NCI-H1092 treated with DMSO at 0.1 percent for 48 hours (cell line): ENCODE data around the gene NUDT1.

Source experiments
- DNase-seq: peaks from one replicate; lab custom pipeline; 2025; lab: John Stamatoyannopoulos, UW

Gene NUDT1

GRCh38 chr7:2248984-2249694 is 7.1 kb downstream of the NUDT1 start:
- DNase-seq, result no peak

DNA sequence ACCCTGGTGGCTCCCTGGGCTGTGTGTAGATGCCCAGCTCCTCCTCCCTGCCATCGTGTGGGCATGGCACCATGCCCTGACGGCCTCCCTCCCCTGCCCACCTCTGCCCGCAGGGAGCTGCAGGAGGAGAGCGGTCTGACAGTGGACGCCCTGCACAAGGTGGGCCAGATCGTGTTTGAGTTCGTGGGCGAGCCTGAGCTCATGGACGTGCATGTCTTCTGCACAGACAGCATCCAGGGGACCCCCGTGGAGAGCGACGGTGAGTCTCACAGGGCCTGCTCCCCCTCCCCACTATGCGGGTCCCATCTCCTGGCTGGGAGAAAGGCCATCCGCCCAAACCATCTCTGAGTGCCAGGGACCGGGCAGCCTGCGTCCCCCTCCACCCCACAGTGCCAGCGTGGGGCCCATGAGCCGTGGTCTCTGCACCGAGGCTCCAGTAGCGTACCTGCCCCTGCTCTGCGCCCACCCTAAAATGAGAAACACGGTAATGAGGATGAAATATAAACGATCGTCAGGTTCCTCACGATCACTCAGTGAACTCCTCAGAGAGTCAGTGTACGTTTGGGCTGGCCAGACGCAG is 7.8 kb downstream of the NUDT1 start:
- DNase-seq, result no peak

DNA sequence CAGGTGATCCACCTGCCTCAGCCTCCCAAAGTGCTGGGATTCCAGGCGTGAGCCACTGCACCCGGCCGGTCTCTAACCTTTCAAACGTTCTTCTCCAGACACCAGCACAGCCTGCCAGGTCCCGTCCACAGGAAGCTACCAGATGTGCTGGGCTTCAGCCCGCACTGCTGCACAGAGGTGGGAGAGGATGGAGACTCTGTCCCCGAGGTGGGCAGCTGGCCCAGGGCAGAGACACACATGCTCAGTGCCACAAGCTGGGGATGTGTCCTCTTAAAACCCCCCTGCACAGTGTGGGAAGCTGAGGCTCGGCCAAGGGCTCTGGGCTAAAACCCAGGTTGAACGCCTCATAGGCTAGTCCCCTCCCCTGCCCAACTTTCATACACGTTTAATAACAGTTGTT is 9.4 kb downstream of the NUDT1 start:
- no peak for DNase-seq

- DNase-seq, result peak; percentile 4
Observed at GRCh38 chr7:2251841-2252771, 10.1 kb downstream of the NUDT1 start.

DNA sequence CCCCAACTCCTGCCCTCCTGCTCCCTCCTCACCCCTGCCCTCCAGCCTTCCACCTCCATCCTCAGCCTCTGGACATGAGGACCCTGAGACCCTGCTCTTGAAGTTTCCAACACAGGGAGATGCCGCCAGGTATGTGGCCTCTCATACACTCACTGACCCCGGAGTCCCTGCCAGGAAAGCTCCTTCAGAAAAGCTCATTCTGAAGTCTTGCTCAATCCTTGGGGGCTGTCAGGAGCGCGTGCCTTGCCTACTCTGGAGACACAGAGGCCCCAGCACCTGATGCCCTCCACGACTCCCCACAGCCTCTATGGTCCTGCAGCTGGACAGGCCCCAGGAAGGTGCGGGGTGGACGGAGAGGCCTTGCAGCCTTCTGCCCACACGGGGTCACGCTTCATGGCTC is 11.0 kb downstream of the NUDT1 start:
- DNase-seq, result no peak

DNA sequence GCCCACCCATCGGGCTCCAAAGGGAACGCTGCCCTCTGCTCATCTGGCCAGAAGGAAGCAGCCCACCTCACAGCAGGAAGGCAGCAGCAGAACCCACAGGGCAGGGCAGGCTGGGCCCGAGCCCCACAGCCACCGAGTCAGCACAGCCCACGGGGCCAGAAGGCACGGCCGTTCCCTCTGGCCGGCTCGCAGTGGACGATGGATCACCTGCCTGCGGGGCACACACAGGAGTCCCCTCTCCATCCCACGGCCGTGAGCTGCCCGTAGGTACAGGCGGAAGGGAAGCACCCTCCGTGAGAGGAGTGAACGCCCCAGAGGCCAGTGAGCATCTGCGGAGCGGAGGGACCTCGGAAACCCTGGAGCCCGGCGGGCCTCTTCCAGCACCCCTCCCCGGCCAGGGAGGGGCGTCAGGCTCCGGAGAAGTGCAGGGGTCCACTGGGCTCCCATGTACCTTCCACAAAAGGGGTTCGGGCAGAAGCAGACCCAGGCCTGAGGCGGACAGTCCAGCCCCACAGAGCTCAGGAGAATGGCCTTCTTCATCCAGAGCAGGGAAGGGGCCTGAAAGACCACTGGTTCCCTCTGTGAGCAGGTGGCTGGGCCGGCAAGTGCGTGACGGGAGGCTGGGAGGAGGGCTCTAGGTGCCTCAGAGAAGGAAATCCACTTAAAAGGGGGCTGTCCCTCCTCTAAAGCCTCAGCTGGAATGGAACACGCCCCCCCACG is 11.7 kb downstream of the NUDT1 start:
- DNase-seq, result no peak

- no peak for DNase-seq
Observed at GRCh38 chr7:2254429-2255144, 12.6 kb downstream of the NUDT1 start.

- DNase-seq, result no peak
Observed at GRCh38 chr7:2255145-2256139, 13.4 kb downstream of the NUDT1 start.

DNA sequence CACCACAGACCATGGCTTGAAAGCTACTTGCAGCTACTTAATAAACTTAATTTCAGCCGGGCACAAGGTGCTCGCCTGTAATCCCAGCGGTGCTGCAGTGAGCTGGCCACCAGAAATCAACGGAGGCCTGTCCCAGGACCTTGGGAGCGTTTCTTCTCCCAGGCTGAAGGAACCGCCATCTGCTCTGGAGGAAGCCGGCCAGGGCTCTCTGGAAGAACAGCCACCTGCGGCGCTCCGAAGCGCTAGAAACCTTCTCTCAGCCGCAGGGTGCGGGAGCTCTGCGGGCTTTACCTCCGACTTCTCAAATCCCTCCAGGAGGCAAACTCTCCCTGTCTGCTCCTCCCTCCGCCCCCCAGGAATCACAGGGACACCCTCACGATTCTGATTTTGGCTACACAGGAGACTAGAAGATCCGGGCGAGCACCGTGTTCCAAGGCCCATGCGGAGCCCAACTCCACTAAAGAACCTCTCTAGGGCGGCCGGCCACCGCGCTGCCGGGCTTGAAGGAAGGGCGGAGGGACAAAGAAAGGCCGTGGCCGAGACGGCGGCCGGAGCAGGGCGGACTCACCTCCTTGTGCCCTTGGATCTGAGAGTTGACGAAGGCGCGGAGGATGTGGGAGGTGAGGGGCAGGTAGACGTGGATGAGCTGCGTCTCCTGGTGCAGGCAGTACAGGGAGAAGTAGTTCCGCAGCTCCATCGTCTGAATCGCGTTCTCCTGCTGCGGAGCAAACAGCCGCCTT is 14.4 kb downstream of the NUDT1 start:
- DNase-seq, result no peak

DNA sequence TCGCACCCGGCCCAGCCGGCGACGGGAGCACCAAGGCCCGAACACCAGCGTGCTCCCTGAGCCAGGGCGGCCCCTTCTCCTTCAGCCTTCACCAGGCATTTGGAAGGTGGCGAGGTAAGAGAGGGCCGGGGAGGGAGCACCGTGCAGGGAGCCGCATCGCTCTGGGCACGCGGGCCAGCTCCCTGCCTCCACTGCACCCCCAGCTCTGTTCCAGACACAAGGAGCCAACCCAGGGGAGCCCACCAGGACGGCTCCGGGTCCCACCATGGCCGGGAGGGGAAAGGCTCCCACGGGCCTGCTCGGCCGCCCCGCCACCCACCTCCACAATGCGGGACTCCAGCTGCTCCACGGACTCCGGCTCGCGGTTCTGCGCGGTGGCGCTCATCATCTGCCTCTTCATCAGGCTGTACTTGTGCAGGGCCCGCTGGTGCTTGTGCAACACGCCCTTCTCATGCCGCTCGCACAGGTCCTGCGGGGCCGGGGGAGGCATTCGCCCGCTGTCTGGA is 15.1 kb downstream of the NUDT1 start:
- no peak for DNase-seq

- no peak for DNase-seq
Observed at GRCh38 chr7:2257651-2258050, 15.6 kb downstream of the NUDT1 start.

DNA sequence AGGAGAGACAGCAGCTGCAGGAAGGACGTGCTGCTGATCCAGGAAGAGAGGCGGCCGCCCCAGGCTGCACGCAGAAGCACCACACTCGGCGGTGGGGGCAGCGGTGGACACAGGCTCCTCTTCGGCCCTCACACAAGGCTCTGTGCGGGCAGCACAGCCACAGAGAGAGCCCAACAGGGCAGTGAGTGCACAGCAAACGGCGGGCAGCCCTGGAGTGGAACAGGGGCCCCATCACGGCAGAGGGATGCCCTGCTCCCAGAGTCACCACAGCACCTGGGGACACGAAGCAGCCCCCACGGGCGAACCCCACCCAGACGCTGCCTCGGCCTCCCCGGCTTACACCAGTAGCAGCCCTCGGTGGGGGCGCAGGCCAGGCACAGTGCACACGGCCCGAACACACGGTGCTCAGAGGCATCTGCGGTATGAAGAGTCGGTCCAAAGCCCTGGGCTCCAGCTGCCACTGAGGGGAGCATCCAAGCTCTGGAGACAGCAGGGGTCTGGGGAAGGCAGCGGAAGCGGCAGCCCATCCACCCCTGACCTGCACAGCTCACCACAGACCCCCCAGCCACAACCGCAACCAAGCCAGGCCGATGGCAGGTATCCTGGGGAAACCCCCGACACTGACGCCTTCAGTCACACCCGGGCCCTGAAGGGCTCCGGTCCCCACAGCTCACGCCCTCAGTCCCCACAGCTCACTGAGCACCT is 16.8 kb downstream of the NUDT1 start:
- no peak for DNase-seq

DNA sequence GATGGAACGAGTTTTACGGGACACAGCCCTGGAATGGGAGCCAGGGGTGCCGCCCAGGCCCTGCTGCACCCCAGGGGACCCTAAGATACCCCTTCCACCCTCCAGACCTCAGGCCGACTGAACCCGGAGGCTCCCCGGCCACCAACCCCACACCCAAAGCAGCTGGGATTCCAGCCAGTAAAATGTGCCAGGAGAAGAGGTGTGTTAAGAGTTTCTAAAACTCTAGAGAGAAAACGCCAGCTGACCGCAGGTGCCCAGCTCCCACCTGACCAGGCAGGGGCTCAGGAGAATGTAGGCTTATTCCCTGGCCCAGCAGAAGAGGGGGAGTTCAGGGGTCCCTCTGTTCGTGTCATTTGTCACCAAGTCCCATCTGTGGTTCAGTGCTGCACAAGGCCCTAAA is 17.5 kb downstream of the NUDT1 start:
- no peak for DNase-seq

GRCh38 chr7:2260820-2261219 is 18.8 kb downstream of the NUDT1 start:
- DNase-seq, result peak; percentile 47

- DNase-seq, result no peak
Observed at GRCh38 chr7:2261611-2262010, 19.6 kb downstream of the NUDT1 start.

DNA sequence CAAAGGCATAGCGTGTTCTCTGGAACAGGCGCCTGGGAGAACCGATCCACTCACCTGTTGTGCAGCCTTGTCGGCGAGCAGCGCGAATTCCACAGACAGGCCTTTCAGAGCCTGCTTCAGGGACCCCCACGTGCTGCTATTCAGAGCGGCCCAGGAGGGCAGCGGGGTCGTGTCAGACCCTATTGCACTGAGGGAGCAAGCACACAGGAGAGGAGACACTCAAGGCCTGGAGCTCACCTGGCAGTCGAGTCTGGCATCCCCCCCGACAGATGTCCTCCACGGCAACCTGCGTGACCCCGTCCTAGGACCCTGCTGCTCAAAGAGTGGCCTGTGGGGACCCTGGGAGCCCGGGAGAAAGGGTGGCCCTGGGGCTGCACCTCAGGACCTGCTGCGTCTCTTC is 21.1 kb downstream of the NUDT1 start:
- no peak for DNase-seq

DNA sequence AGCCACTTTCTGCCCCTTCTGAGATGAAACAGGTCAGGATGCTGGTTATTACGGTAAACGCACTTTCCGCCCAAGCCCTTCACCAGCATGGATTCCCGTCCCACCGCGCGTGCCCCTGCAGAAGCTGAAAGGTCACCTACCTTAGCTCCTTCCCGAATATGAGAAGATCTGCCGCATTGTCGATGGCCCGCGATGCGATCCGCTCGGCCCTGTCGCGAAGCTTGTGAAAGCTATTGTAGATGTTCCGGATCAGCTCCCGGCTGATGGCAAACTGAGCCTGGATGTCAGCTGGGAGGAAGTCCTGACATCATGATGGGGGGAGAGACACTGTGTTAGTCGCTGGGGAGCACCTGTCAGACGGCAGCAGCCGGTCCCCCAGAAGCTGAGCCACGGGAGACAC is 22.1 kb downstream of the NUDT1 start:
- DNase-seq, result no peak

DNA sequence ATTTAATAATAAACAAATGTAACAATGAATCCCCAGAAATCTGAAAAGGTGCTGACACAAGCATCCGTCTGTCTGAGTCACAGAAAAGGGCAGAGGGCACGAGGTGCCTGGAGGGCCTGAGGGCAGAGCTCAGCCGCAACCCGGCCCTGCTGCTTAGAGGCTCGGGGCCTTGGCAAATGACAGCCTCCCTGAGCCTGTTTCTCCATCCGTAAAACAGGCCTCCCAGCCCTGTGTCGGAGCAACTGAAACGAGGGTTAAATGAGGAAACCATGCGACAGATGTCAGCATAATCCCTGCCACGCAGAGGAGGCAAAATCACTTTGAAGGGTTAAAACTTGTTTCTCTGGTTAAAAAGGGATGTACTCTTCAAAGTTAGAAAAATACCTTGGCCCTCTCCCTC is 24.9 kb downstream of the NUDT1 start:
- DNase-seq, result no peak
